SK-N-SH treated with all-trans-retinoic acid at 6 μM for 48 hours (cell line): ENCODE results near the gene SEPTIN5.

Experiments used
- ATAC-seq: fragments of 200-7000 bp; cut with Tn5 transposase; 3 replicates; pipeline ENCODE4 v1.9.1; 2020; ENCODE audit warnings: mild to moderate bottlenecking, moderate library complexity
- ARNTL ChIP-seq: fragments of 450-650 bp; formaldehyde crosslinking; IDR thresholded peaks from 2 replicates; pipeline ENCODE4 v1.5.0; 2020; ENCODE audit warnings: low read depth, mild to moderate bottlenecking, moderate library complexity, borderline replicate concordance
- BACH2 ChIP-seq: fragments of 250-450 bp; sonication (Bioruptor Pico); IDR thresholded peaks from 2 replicates; pipeline ENCODE4 v1.9.0; 2021; ENCODE audit warnings: mild to moderate bottlenecking, borderline replicate concordance
- CSDC2 ChIP-seq: fragments of 250-450 bp; sonication (Bioruptor Pico); IDR thresholded peaks from 2 replicates; pipeline ENCODE4 v1.5.0; 2020; ENCODE audit warnings: mild to moderate bottlenecking, moderate library complexity
- ESRRG ChIP-seq: fragments of 250-450 bp; sonication (Bioruptor Pico); IDR thresholded peaks from 2 replicates; pipeline ENCODE4 v1.6.1; 2021; ENCODE audit warnings: mild to moderate bottlenecking
- GLIS3 ChIP-seq: fragments of 250-450 bp; sonication (Bioruptor Pico); IDR thresholded peaks from 2 replicates; pipeline ENCODE4 v1.5.0; 2020; ENCODE audit warnings: mild to moderate bottlenecking, moderate library complexity
- ISL1 ChIP-seq: fragments of 250-450 bp; sonication (Bioruptor Pico); IDR thresholded peaks from 2 replicates; pipeline ENCODE4 v2.1.2; 2022; ENCODE audit warnings: mild to moderate bottlenecking, moderate library complexity
- OSR1 ChIP-seq: fragments of 250-450 bp; sonication (Bioruptor Pico); IDR thresholded peaks from 2 replicates; pipeline ENCODE4 v1.8.0; 2022; ENCODE audit warnings: moderate library complexity, mild to moderate bottlenecking, inconsistent platforms
- PPARA ChIP-seq: fragments of 250-450 bp; sonication (Bioruptor Pico); IDR thresholded peaks from 2 replicates; pipeline ENCODE4 v1.5.0; 2020; ENCODE audit warnings: mild to moderate bottlenecking, borderline replicate concordance
- RARB ChIP-seq: fragments of 250-450 bp; sonication (Bioruptor Pico); IDR thresholded peaks from 2 replicates; pipeline ENCODE4 v1.8.0; 2021; ENCODE audit warnings: mild to moderate bottlenecking, moderate library complexity
- SNAI2 ChIP-seq: fragments of 250-450 bp; sonication (Bioruptor Pico); IDR thresholded peaks from 2 replicates; pipeline ENCODE4 v1.5.0; 2020; ENCODE audit warnings: mild to moderate bottlenecking, moderate library complexity
- TOX ChIP-seq: fragments of 250-450 bp; sonication (Bioruptor Pico); IDR thresholded peaks from 2 replicates; pipeline ENCODE4 v1.8.0; 2021; ENCODE audit warnings: mild to moderate bottlenecking, moderate library complexity, borderline replicate concordance
- ZC3H10 ChIP-seq: fragments of 250-450 bp; sonication (Bioruptor Pico); IDR thresholded peaks from 2 replicates; pipeline ENCODE4 v1.5.1; 2021; ENCODE audit warnings: mild to moderate bottlenecking, moderate library complexity
- ZFP3 ChIP-seq: fragments of 250-450 bp; sonication (Bioruptor Pico); IDR thresholded peaks from 2 replicates; pipeline ENCODE4 v1.5.0; 2020; ENCODE audit warnings: mild to moderate bottlenecking, moderate library complexity
- ZFP30 ChIP-seq: fragments of 450-650 bp; formaldehyde crosslinking; IDR thresholded peaks from 2 replicates; pipeline ENCODE4 v1.5.0; 2022; ENCODE audit warnings: mild to moderate bottlenecking, moderate library complexity
- ZNF70 ChIP-seq: fragments of 450-650 bp; formaldehyde crosslinking; IDR thresholded peaks from 2 replicates; pipeline ENCODE4 v1.5.0; 2020; ENCODE audit warnings: mild to moderate bottlenecking, moderate library complexity
- ZNF8 ChIP-seq: fragments of 450-650 bp; formaldehyde crosslinking; IDR thresholded peaks from 2 replicates; pipeline ENCODE4 v1.5.0; 2020; ENCODE audit warnings: mild to moderate bottlenecking, moderate library complexity
- TF ChIP-seq, protein P1 (sequence below): fragments of 250-450 bp; sonication (Bioruptor Pico); IDR thresholded peaks from 2 replicates; pipeline ENCODE4 v1.5.0; 2020; ENCODE audit warnings: mild to moderate bottlenecking, moderate library complexity
- TF ChIP-seq, protein P2 (sequence below): fragments of 250-450 bp; sonication (Bioruptor Pico); IDR thresholded peaks from 2 replicates; pipeline ENCODE4 v1.5.1; 2021; ENCODE audit warnings: mild to moderate bottlenecking, moderate library complexity

SEPTIN5 gene

GRCh38 chr22:19731361-19732135 is 17.2 kb downstream of the SEPTIN5 start (continued):
- TF ChIP-seq, protein P1, sequence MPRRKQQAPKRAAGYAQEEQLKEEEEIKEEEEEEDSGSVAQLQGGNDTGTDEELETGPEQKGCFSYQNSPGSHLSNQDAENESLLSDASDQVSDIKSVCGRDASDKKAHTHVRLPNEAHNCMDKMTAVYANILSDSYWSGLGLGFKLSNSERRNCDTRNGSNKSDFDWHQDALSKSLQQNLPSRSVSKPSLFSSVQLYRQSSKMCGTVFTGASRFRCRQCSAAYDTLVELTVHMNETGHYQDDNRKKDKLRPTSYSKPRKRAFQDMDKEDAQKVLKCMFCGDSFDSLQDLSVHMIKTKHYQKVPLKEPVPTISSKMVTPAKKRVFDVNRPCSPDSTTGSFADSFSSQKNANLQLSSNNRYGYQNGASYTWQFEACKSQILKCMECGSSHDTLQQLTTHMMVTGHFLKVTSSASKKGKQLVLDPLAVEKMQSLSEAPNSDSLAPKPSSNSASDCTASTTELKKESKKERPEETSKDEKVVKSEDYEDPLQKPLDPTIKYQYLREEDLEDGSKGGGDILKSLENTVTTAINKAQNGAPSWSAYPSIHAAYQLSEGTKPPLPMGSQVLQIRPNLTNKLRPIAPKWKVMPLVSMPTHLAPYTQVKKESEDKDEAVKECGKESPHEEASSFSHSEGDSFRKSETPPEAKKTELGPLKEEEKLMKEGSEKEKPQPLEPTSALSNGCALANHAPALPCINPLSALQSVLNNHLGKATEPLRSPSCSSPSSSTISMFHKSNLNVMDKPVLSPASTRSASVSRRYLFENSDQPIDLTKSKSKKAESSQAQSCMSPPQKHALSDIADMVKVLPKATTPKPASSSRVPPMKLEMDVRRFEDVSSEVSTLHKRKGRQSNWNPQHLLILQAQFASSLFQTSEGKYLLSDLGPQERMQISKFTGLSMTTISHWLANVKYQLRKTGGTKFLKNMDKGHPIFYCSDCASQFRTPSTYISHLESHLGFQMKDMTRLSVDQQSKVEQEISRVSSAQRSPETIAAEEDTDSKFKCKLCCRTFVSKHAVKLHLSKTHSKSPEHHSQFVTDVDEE = no peak
- TF ChIP-seq, all 23 proteins: peak for 0

DNA sequence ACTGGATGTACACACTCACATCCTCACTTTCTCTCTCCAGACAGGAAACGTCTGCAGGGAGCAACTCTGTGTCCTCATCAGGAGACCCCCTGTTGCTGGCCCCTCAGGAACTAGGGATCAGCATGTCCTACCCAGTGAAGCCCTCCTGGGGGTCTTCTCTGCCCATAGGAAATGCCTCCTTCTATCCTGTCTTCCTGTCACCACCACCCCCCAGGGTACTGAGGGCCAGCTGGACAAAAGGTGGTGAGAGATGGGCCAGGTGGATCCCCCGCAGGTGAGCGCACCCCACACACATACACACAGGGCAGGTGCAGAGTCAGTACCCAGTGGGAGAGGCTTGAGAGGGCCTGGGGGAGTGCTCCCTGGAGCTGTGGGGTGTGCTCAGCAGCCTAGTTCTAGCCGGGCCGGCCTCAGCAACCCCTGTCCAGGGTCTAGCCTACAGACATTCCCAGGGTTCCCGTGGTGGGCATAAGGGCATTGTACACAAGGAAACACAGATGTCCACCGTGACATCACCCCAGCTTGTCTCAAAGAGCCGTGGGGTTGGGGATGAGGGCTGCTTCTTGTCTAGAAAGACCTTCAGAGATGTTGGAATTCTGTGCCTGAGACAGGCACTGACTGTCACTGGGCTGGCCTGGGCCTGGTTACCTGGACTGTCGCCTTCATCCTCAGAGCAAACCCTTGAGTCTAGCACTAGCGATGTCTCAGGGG is 18.3 kb downstream of the SEPTIN5 start:
- TF ChIP-seq ZFP3 (CRISPR knock-in tag) (no peak), SNAI2 (CRISPR knock-in tag) (no peak), ZNF8 (CRISPR knock-in tag) (no peak), GLIS3 (CRISPR knock-in tag) (no peak)
- TF ChIP-seq, protein P2, sequence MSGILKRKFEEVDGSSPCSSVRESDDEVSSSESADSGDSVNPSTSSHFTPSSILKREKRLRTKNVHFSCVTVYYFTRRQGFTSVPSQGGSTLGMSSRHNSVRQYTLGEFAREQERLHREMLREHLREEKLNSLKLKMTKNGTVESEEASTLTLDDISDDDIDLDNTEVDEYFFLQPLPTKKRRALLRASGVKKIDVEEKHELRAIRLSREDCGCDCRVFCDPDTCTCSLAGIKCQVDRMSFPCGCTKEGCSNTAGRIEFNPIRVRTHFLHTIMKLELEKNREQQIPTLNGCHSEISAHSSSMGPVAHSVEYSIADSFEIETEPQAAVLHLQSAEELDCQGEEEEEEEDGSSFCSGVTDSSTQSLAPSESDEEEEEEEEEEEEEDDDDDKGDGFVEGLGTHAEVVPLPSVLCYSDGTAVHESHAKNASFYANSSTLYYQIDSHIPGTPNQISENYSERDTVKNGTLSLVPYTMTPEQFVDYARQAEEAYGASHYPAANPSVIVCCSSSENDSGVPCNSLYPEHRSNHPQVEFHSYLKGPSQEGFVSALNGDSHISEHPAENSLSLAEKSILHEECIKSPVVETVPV (CRISPR knock-in tag) = no peak

DNA sequence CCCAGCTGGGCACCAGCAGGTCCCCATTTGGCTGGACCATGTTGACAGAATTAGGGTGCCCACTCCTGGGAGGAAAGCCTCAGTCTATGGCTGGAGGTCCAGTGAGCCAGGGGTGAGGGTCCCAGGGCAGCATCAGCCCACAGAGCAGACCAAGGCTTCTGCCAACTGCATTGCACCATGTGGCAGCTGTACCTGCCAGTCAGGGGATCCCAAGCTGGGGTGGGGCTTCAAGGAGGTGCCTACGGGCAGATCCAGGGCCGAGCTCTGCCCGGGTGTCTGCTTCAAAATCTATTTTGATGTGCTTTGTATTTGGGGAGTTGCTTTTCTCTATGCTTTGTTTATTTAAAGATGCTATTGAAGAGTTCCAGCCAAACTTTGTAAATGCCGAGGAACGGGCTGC is 19.5 kb downstream of the SEPTIN5 start:
- TF ChIP-seq ESRRG (CRISPR knock-in tag) (no peak), OSR1 (CRISPR knock-in tag) (no peak), PPARA (no peak), CSDC2 (CRISPR knock-in tag) (no peak)
- TF ChIP-seq, protein P2 (CRISPR knock-in tag) = no peak
- no peak for ATAC-seq

More for the DNA sequence above, 18.3 kb downstream of the SEPTIN5 start:
- no peak for ATAC-seq

- no peak for ATAC-seq
- TF ChIP-seq GLIS3 (CRISPR knock-in tag) (no peak), RARB (CRISPR knock-in tag) (no peak), BACH2 (CRISPR knock-in tag) (no peak), ISL1 (CRISPR knock-in tag) (no peak), ZC3H10 (CRISPR knock-in tag) (no peak), ARNTL (CRISPR knock-in tag) (no peak), ZNF70 (CRISPR knock-in tag) (no peak), TOX (CRISPR knock-in tag) (no peak), OSR1 (CRISPR knock-in tag) (no peak), PPARA (no peak), ZFP30 (CRISPR knock-in tag) (no peak), ZFP3 (CRISPR knock-in tag) (no peak), ESRRG (CRISPR knock-in tag) (no peak)
- TF ChIP-seq, protein P1 = no peak
Observed at GRCh38 chr22:19734163-19734562, 19.9 kb downstream of the SEPTIN5 start.
